Myocyte (in vitro differentiated cells): Measurements from ENCODE around the gene ROCK1. TPM values are rescaled to one million over a fixed set of nuclear protein-coding genes. Genes with fewer than 3 reads are reported as not detected.

Source experiments
- total RNA-seq: library from RNA; depleted of rRNA; stranded (reverse); fragments of >200 nt; gene quantifications from 2 replicates; pipeline ENCODE4 v1.2.3, GENCODE V29; 2014

Gene ROCK1
- total RNA-seq, 1 donor from 2014 or later = 46.3 TPM

Other genes starting within 250 kb of the ROCK1 start
- gene GREB1L, start 130.4 kb upstream of the ROCK1 start, total RNA-seq = 8.0 and 8.8 TPM in 2 replicates